ENCODE measurements around the gene CSDE1.
"Not testable (repeated sequence)": the region's sequence is repeated elsewhere in the genome, so short reads cannot be mapped to it uniquely, and the experiment has no call there.

Gene CSDE1

DNA sequence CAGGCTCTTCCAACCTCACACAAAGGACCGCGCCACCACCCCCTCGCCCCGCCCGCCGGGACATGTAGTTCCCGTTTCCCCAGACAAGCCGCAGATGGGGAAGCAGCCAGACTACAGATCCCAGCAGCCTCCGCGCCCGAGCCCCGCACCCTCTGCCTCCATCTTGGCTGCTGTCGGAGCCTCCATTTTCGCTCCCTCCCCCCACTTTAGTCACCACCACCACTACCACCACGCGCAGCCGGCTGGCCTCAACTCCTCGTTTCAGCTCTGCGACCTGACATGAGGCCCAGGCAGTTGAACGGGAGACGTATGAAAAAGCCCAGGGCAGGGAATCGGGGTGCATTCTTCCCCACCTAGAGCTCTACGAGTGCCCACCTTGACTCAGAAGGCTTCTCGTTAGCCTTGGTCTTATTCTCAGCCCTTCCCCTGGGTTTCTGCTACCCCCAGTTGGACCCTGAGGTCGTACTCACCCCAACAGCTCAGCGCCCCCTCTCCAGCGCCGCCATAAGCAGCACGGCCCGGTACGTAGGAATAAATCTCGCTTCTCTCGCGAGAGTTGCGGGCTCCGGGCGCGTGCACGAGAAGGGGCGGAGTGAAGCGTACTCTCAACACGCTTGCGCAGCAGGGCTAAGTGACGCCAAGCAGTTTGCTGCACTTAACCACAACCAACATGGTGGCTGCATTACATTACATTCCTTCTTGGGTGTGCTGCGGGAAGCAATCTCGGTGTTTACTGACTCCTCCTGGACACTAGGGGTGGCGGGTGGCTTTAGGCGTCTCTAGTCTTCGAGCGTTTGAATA is at the start of gene CSDE1:
Gene CSDE1, minus strand, starts transcription at position 530 of the 801 bp plus-strand sequence. CDS start 18,094 bp downstream, outside the sequence.
- DNase-seq (ENCODE audit: low spot score), result peak; percentile 98

DNA sequence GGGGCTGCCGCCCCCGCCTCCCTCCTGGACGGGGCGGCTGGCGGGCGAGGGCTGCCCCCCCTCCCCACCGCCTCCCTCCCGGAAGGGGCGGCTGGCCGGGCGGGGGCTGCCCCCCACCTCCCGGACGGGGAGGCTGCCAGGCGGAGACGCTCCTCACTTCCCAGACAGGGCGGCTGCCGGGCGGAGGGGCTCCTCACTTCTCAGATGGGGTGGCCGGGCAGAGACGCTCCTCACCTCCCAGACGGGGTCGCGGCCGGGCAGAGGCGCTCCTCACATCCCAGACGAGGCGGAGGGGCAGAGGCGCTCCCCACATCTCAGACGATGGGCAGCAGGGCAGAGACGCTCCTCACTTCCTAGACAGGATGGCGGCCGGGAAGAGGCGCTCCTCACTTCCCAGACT is 46.7 kb upstream of the CSDE1 start:
- not testable (repeated sequence) for DNase-seq (ENCODE audit: low spot score)

DNA sequence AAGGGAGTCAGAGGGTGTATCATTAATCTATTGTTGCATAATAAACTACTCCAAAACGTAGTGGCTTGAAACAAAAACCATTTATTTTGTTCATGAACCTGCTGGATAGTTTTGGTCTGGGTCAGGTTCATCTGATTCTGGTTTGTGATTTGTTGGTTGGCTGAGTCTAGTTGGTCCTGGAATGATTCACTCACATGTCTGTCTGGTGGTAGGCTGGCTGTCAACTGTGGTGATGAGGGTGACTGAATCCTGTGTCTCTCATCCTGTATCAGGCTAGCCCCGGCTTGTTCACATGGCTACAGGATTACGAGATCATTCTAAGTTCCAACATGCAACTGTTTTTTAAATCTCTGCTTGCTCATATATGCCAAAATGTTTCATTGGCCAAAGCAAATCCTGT is 45.2 kb upstream of the CSDE1 start:
- no peak for DNase-seq (ENCODE audit: low spot score)

DNA sequence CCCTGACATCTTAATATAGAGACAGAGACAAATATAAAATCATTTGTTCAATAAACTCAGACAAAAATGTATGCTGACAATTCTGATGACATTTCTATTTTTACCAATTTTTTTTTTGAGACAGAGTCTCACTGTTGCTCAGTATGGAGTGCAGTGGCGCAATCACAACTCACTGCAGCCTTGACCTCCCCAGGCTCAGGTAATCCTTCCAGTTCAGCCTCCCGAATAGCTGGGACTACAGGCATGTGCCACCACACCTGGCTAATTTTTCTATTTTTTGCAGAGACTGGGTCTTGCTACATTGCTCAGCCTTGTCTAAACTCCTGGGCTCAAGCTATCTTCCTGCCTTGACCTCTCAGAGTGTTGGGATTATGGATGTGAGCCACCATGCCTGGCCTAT is 36.3 kb upstream of the CSDE1 start:
- DNase-seq (ENCODE audit: low spot score), result no peak

DNA sequence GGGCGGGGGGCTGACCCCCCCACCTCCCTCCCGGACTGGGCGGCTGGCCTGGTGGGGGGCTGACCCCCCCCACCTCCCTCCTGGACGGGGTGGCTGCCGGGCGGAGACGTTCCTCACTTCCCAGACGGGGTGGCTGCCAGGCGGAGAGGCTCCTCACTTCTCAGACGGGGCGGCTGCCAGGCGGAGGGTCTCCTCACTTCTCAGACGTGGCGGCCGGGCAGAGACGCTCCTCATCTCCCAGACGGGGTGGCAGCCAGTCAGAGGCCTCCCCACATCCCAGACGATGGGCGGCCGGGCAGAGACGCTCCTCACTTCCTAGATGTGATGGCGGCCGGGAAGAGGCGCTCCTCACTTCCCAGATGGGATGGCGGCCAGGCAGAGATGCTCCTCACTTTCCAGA is 32.8 kb upstream of the CSDE1 start:
- not testable (repeated sequence) for DNase-seq (ENCODE audit: low spot score)

DNA sequence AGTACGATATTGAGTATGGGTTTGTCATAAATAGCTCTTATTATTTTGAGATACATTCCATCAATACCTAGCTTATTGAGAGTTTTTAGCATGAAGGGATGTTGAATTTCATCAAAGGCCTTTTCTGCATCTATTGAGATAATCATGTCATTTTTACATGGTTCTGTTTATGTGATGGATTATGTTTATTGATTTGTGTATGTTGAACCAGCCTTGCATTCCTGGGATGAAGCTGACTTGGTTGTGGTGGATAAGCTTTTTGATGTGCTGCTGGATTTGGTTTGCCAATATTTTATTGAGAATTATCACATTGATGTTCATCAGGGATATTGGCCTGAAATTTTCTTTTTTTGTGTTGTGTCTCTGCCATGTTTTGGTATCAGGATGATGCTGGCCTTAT is 28.7 kb upstream of the CSDE1 start:
- not testable (repeated sequence) for DNase-seq (ENCODE audit: low spot score)

DNA sequence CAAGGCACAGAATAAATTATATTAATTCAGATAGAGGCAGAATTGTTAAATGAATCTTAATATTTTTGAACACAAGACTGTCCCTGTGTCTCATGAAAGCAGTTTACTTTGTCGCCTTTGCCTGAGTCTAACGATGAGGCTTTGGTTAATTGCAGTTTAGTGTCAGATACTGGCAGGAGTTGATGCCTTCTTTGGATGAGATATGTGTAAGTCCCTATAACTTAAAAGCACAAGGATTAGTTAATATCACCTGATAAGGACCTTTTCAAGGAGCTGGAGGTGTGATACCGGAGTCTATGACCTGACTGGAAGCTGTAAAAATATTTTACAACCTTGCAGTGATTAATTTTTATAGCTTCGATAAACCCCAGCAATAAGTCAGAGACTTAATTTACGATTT is 24.7 kb upstream of the CSDE1 start:
- no peak for DNase-seq (ENCODE audit: low spot score)

DNA sequence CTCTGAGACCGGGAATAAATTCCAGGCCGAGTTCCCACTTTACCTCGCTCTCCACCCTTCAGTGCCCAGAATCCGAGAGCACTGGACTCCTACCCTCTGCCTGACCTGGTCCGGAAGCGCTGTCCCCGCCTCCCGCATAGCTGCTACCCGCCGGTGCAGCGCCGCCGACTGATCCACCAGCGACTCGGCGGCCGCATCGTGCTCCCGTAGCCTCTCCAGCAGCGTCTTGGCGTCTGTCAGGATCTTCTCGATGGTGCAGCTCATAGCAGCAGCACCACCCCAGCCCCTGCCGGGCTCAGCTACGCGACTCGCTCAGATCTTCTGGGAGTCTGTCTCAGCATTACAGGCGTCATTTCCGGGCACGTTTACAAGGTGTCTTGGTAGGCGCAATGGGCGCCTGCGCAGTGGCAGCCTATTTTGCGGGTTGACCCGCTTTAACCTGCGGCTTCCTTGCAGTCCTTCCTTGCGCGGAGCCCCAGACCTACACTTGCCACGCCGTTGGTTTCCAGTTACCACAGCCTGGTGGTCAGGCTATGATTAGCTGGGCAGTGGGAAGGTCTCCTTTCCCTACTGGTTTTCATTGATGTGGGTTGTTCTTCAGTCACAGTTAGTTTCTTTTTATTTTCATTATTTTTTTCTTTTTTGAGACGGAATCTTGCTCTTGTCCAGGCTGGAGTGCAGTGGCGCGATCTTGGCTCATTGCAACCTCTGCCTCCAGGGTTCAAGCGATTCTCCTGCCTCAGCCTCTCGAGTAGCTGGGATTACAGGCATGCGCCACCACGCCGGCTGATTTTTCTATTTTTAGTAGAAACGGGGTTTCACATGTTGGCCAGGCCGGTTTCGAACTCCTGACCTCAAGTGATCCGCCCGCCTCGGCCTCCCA is 22.8 kb upstream of the CSDE1 start, which contains the start of gene SIKE1:
Gene SIKE1, minus strand, starts transcription at position 342 of the 883 bp plus-strand sequence. Its CDS starts 78 bp downstream, at position 264.
- peak; percentile 90 for DNase-seq (ENCODE audit: low spot score)

DNA sequence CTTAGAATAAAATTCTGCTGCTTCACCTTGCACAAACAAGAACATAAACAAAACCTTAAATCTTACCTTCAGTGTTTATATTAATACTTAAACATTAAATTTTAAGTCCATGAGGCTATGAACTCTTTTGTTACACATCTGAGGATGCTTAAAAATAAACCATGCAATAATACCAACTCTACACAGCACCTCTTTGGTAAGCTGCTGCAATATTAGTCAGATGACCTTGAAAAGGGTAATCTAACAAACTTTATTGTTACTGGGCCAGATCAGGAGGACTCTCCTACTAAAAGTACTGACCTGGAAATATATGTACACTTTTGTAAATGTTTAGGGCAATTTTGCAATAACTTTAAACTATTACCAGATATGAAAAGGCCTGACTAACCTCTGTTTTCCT is 21.9 kb upstream of the CSDE1 start:
- DNase-seq (ENCODE audit: low spot score), result no peak

DNA sequence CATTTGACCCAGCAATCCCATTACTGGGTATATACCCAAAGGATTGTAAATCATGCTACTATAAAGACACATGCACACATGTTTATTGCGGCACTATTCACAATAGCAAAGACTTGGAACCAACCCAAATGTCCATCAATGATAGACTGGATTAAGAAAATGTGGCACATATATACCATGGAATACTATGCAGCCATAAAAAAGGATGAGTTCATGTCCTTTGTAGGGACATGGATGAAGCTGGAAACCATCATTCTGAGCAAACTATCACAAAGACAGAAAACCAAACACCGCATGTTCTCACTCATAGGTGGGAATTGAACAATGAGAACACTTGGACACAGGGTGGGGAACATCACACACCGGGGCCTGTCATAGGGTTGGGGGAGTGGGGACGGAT is 18.9 kb upstream of the CSDE1 start:
- DNase-seq (ENCODE audit: low spot score), result not testable (repeated sequence)

DNA sequence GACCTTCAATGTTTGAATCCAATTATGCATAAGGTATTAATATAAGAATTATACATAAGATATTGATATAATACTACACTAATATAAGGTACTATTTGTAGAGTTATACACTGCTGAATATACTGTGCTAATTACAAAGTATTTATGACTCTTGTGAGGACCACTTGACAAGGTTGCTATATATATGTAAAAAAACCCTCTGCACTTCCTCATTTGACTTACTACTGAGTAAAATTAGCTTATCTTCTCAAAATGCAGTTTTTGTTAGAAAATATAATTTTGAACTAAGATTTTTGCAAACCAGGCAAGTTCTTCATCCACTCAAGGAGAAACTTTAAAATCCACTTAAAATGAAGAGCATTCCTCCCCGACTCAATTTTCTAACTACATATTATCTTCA is 14.2 kb upstream of the CSDE1 start:
- no peak for DNase-seq (ENCODE audit: low spot score)

DNA sequence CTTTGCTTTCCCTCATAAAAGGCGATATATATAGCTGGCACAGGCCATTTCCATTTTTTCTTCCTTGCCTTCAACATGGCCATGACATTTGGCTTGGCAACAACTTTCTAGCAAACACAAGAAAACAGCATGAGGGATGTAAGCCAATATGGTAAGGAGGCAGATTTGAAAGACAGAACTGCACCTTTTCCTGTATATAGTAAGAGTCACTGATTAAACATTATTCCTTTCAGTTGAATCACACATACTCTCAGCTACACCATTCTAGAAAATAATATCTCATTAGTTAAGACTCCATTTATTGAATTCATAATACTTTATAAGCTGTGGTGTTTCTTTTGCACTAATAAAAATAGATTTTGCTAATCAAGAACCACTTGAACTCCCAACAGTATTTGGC is 13.2 kb upstream of the CSDE1 start:
- DNase-seq (ENCODE audit: low spot score), result no peak

DNA sequence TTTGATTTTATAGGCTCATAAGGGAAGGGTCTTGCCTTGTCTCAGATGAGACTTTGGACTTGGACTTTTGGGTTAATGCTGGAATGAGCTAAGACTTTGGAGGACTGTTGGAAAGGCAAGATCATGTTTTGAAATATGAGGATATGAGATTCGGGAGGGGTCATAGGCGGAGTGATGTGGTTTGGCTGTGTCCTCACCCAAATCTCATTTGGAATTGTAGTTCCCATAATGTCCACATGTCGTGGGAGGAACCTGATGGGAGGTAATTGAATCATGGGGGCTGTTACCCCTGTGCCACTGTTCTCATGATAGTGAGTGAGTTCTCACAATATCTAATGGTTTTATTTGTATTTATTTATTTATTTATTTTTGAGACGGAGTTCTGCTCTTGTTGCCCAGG is 6.9 kb upstream of the CSDE1 start:
- no peak for DNase-seq (ENCODE audit: low spot score)

DNA sequence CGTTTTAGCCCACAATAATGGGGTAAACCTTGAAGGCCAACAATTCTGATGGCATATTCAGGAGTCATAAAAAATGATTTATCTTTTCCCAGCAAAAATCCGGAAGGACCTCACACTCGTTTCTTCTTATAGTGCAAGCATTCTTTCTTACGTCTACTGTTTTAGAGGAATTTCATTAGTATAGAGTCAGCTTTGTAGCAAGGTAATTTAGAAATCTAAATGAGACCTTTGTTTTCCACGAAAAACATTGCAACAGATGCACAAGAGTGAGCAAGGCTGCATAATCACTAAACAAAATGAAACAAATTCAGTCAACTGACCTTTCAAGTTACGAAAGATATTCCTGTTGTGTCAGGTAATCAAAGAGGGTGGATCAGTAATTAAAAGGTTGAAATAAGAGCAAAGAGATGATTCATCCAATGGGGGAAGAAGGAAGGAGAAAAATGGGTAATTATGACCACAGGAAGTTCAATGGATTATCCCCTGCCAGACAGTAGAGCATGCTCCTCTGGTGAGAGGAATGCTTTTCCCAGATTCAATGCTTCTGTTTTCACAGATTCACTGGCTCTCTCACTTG is 560 bp upstream of the CSDE1 start:
- DNase-seq (ENCODE audit: low spot score), result no peak

DNA sequence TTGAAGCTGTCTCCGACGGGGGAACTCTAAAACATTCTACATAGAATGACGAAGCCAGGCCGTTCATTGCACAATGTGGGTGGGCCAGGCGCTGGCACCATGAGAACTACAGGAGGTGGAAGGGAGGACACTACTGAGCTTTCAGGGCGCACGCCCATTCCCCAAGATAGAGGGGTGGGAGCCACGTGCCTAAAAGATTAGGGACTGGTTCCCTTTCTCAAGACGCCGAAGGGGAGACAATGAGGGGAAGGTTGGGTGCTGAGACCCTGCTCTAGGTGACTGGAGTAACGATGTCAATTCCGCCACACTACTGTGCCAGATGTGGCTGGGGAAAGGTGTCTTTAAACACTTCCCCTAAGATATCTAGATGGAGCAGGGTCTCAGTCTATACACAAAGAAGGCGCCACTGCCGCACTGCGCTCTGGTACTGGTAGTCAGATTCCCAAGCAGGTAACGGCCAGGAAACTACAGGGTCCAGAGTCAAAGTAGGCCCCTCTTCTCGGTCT is 782 bp downstream of the CSDE1 start:
- DNase-seq (ENCODE audit: low spot score), result no peak

DNA sequence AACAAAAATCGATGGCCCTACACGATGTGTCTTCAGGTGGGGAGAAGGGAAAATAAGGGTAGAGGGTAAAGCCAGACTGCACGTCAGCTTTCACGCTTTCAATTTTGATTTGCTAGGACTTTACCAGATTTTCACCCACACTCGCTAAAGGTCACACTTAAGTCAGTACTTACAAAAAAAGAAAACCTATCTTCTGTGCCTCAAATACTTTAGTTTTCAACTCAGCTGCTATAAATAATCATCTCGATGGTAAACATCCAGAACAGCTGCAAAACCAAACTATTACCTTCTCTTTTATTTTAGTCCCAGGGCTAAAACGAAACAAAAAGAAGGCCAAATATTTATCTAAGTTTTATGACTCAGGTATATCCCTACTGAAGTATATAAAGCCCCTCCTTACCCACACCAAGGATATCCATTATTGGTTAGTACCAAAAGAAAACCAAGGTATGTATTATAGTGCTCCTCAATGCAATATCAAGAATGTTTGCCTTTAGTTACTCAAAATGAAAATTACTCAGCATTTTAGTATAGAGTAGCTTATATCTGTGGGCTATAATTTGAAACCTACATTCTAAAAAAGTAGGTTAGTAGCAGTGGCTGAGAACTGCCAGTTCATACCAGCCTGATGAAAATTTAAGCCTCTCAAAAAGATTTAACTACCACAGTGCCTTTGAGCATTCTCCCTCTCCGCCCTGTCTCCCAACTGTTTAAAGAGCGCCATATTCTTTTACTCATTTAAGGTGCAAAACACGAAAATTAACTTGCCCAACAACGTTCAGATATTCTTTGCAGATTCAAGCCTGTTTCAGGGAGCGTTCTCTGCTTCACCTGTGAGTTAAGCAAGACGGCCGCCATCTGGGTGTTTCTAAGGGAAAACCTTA is 1.5 kb downstream of the CSDE1 start:
- no peak for DNase-seq (ENCODE audit: low spot score)

DNA sequence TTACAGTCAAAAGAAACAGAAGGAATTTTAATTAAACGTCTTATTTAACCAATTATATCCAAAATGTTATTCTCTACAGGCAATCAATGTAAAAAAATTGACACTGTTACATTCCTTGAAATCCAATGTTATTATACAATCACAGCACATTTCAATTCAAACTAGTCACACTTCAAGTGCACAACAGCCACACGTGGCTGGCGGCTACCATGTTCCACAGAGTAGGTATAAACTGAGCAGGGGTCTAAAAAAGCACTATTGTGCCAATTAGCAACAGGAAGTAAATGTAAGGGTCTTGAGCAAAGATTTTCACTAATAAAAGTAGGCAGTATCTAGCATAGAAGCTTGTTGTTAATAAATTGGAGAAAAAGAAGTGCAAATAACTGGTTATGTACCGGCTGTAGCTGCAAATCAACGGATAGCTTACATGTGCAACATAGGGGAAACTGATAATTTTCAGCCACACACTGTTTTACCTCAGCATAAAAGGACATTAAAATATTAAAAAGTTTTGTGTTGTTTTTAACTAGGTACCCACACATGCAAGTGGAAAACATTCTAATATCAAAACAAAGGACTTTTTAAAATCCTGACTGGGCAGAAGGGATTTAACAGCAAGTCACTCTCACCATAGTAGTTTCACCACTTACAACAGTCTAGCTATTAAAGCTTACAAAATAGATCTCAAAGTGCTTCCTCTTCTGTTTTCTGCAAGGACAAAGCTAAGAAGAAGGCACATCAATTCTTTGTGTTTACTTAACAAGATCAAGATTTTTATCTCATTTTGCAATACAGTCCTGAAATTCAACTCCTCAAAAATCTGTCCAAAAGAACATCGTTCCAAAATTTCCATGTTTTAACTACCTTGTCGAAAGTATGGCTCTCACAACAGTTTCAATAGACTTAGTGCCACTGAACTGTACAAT is 2.5 kb downstream of the CSDE1 start:
- no peak for DNase-seq (ENCODE audit: low spot score)

DNA sequence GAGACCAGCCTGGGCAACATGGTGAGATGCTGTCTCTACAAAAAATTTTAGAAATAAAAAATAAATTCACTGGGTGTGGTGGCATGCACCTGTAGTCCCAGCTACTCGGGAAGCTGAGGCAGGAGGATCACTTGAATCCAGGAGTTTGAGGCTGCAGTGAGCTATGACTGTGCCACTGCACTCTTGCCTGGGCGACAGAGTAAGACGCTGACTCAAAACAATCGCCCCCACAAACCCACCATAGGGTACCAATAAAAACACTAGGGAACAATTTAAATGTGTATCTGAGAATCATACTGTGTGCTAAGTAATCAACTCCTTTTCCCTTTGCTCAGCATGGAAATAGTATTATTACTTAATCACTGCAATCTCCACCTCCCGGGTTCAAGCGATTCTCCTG is 4.1 kb downstream of the CSDE1 start:
- DNase-seq (ENCODE audit: low spot score), result not testable (repeated sequence)

DNA sequence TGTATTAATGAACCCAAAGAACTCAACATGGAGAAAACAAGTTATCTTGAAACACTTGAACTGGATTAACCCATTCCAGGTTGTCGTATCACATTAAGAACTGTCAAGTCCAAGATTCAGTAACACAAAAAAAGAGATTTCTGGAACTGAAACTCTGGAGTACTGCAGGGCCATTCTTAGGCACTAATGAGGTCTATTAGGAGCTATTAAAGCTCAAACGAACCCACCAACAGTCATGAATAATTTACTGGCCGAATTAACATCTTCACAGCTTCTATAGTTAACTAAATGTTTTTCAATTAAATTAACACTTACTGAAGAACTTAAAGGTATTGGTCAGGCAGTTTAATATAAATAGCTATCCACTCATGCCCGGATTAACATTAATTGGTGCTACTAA is 4.6 kb downstream of the CSDE1 start:
- no peak for DNase-seq (ENCODE audit: low spot score)

DNA sequence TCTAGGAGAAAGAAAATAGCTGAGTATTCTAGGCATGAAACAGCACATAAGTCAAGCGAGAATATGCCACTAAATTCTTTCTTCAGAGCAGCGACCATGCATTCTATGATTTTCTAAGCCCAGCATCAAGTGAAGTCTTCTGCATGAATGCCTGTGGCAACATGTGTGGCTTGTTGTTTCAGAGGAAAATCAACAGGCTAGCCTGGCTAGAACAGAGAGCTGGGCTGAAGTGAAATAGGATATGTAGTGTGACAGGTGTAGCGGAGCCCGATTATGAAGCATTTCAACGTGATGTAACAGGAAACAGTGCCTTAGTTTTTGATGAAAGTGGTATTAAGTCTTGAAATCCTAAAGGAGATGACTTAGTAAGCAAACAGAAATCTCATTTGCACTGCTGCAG is 7.0 kb downstream of the CSDE1 start:
- no peak for DNase-seq (ENCODE audit: low spot score)
